Measurements from ENCODE around the gene DCUN1D2.

- TF ChIP-seq CTCF (IDR thresholded peaks at IDR 0.05) (no peak), POLR2A (IDR thresholded peaks at IDR 0.05) (no peak), EP300 (IDR thresholded peaks at IDR 0.05) (no peak)
Measured at GRCh38 chr13:113483504-113484293, 6.8 kb downstream of the DCUN1D2 start.
